HG03135 (cell line): Measurements from ENCODE around the gene C1orf74.

ENCODE experiments used
- ATAC-seq: cut with Tn5 transposase; IDR thresholded peaks from one replicate; pipeline ENCODE4 v1.9.1; 2021; ENCODE audit warnings: mild to moderate bottlenecking, moderate library complexity; ENCODE audit not compliant: unreplicated experiment

C1orf74 gene

GRCh38 chr1:209784265-209785169, at the start of gene C1orf74:
Gene C1orf74, minus strand, starts transcription at chr1:209784559. Its CDS starts 925 bp downstream, at chr1:209783634.
- ATAC-seq, result peak; percentile 98

- ATAC-seq, result no peak
These were observed 47.3 kb upstream of the C1orf74 start for GRCh38 chr1:209831615-209832014.

GRCh38 chr1:209830722-209831121, 46.4 kb upstream of the C1orf74 start:
- no peak for ATAC-seq

- ATAC-seq, result no peak
These were observed 45.4 kb upstream of the C1orf74 start for GRCh38 chr1:209829716-209830115.

GRCh38 chr1:209827384-209828262, 43.3 kb upstream of the C1orf74 start, which contains the start of gene UTP25:
Gene UTP25, plus strand, starts transcription at chr1:209827972. Its CDS starts 92 bp downstream, at chr1:209828064.
- peak; percentile 89 for ATAC-seq

GRCh38 chr1:209825591-209826434, 41.5 kb upstream of the C1orf74 start:
- no peak for ATAC-seq

GRCh38 chr1:209823143-209824041, 39.0 kb upstream of the C1orf74 start:
- ATAC-seq, result peak; percentile 43

- no peak for ATAC-seq
These were observed 38.3 kb upstream of the C1orf74 start for GRCh38 chr1:209822706-209823105.

GRCh38 chr1:209820986-209821385, 36.6 kb upstream of the C1orf74 start:
- no peak for ATAC-seq

GRCh38 chr1:209819058-209819457, 34.7 kb upstream of the C1orf74 start:
- no peak for ATAC-seq

- no peak for ATAC-seq
These were observed 33.3 kb upstream of the C1orf74 start for GRCh38 chr1:209817691-209818090.

- ATAC-seq, result no peak
These were observed 32.6 kb upstream of the C1orf74 start for GRCh38 chr1:209816923-209817322.

GRCh38 chr1:209815931-209816341, 31.6 kb upstream of the C1orf74 start:
- ATAC-seq, result no peak

GRCh38 chr1:209815490-209815889, 31.1 kb upstream of the C1orf74 start:
- no peak for ATAC-seq

- ATAC-seq, result no peak
These were observed 29.5 kb upstream of the C1orf74 start for GRCh38 chr1:209813902-209814301.

GRCh38 chr1:209810783-209811182, 26.4 kb upstream of the C1orf74 start:
- no peak for ATAC-seq

GRCh38 chr1:209809611-209810010, 25.3 kb upstream of the C1orf74 start:
- ATAC-seq, result no peak

- no peak for ATAC-seq
These were observed 23.8 kb upstream of the C1orf74 start for GRCh38 chr1:209808059-209808581.

- ATAC-seq, result no peak
These were observed 23.1 kb upstream of the C1orf74 start for GRCh38 chr1:209807509-209807908.
